ENCODE data around the gene MCU. TPM values are rescaled to one million over a fixed set of nuclear protein-coding genes. Genes with fewer than 3 reads are reported as not detected.

Gene MCU
- total and polyA plus RNA-seq, 10 donors = 7.2 to 29.2 (median 19.4) TPM

- H3K9me3 ChIP-seq = no peaks in the 10 kb centered on the region
- intact Hi-C loops (cut with DNase I; ENCODE audit: low total_unique reads) = no loop called here
- peaks cover 0 to 8% (median 0%) of the 10 kb centered on the region in 6 donors for H3K4me1 ChIP-seq
- H3K36me3 ChIP-seq = no peaks in the 10 kb centered on the region
- H3K27ac ChIP-seq = no peak overlapping the region
- TF ChIP-seq POLR2A (IDR thresholded peaks at IDR 0.05) (no peak), CTCF (IDR thresholded peaks at IDR 0.05 in 8 of 11, conservative IDR thresholded peaks at IDR 0.05 in 3 of 11) (no peak), POLR2AphosphoS5 (IDR thresholded peaks at IDR 0.05) (no peak)
- 82 to 94% (median 92%) methylated on average over 1 of the region's 1 CpG for WGBS, 5 donors
- no peaks in the 10 kb centered on the region for H3K27me3 ChIP-seq (replicated peaks in 1 of 7)
- H3K4me3 ChIP-seq = no peak overlapping the region
- DNase-seq = no peak
These were observed 43.6 kb upstream of the MCU start for GRCh38 chr10:72648301-72648700.

GRCh38 chr10:72649291-72649690 lies 42.7 kb upstream of the MCU start:
- H3K4me1 ChIP-seq = peaks cover 0 to 8% (median 0%) of the 10 kb centered on the region in 6 donors
- no peak overlapping the region for H3K4me3 ChIP-seq
- no peaks in the 10 kb centered on the region for H3K27me3 ChIP-seq (replicated peaks in 1 of 7)
- intact Hi-C loops (cut with DNase I; ENCODE audit: low total_unique reads) = no loop called here
- 37 to 50% (median 46%) methylated on average over 5 of the region's 5 CpGs for WGBS, 5 donors
- TF ChIP-seq CTCF (IDR thresholded peaks at IDR 0.05 in 8 of 11, conservative IDR thresholded peaks at IDR 0.05 in 3 of 11) = no peak
- TF ChIP-seq POLR2AphosphoS5 (IDR thresholded peaks at IDR 0.05) = no peak
- TF ChIP-seq POLR2A (IDR thresholded peaks at IDR 0.05) = no peak
- no peaks in the 10 kb centered on the region for H3K36me3 ChIP-seq
- H3K27ac ChIP-seq = no peak overlapping the region
- DNase-seq = no peak
- H3K9me3 ChIP-seq = no peaks in the 10 kb centered on the region

GRCh38 chr10:72653383-72654096 lies 38.4 kb upstream of the MCU start:
- H3K27me3 ChIP-seq (replicated peaks in 1 of 7) = no peaks in the 10 kb centered on the region
- no peak overlapping the region for H3K4me3 ChIP-seq
- intact Hi-C loops (cut with DNase I; ENCODE audit: low total_unique reads) = no loop called here
- TF ChIP-seq POLR2A (IDR thresholded peaks at IDR 0.05) = no peak
- no peak for TF ChIP-seq CTCF (IDR thresholded peaks at IDR 0.05 in 8 of 11, conservative IDR thresholded peaks at IDR 0.05 in 3 of 11)
- TF ChIP-seq POLR2AphosphoS5 (IDR thresholded peaks at IDR 0.05) = no peak
- H3K4me1 ChIP-seq = peaks cover 0 to 7% (median 0%) of the 10 kb centered on the region in 6 donors
- 64 to 78% (median 70%) methylated on average over 6 of the region's 6 CpGs for WGBS, 5 donors
- no peaks in the 10 kb centered on the region for H3K9me3 ChIP-seq
- H3K27ac ChIP-seq = peak overlapping the region in 2 of 8 donors; percentile 22 to 41
- DNase-seq = no peak
- H3K36me3 ChIP-seq = no peaks in the 10 kb centered on the region

GRCh38 chr10:72654720-72655119 lies 37.2 kb upstream of the MCU start:
- DNase-seq = no peak
- no peaks in the 10 kb centered on the region for H3K36me3 ChIP-seq
- H3K4me3 ChIP-seq = no peak overlapping the region
- 56 to 76% (median 68%) methylated on average over 3 of the region's 3 CpGs for WGBS, 5 donors
- no peak overlapping the region for H3K27ac ChIP-seq
- no peaks in the 10 kb centered on the region for H3K27me3 ChIP-seq (replicated peaks in 1 of 7)
- H3K4me1 ChIP-seq = no peaks in the 10 kb centered on the region
- H3K9me3 ChIP-seq = no peaks in the 10 kb centered on the region
- no peak for TF ChIP-seq POLR2A (IDR thresholded peaks at IDR 0.05)
- intact Hi-C loops (cut with DNase I; ENCODE audit: low total_unique reads) = no loop called here

Data from spleen (tissue), 11 donors.